Stimulated activated CD4-positive, alpha-beta T cell treated with anti-CD3 and anti-CD28 coated beads, Interleukin-1b, Interleukin-23, amount 100 ng/mL, for 24 hours (primary cell): ENCODE measurements around the gene OR51M1.

Experiments used
- DNase-seq, 4 experiments: peaks; one replicate each; pipeline ENCODE4 v3.0.0-alpha.2; 2020; ENCODE audit warnings: low read depth in 4 of 4, low spot score in 1 of 4

The OR51M1 gene

DNA sequence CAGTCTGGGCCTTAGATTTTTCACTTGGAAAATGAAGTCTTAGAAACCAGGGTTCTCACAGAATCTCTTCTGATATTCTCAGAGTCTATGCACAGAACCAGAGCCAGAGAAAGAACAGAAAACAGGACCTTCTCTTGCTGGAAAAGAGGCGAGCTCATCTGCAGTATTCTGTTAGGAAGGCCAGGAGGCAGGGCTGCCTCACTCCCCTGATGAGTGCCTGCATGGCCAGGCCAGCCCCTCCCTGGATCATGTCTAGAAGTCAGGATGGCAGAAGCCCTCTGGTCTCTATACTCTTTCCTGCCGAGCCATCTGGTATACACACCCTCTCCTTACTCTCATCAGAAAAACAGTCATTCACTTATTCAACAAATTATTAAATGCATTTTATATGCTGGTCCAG is 723 bp downstream of the OR51M1 start:
- no peak for DNase-seq

DNA sequence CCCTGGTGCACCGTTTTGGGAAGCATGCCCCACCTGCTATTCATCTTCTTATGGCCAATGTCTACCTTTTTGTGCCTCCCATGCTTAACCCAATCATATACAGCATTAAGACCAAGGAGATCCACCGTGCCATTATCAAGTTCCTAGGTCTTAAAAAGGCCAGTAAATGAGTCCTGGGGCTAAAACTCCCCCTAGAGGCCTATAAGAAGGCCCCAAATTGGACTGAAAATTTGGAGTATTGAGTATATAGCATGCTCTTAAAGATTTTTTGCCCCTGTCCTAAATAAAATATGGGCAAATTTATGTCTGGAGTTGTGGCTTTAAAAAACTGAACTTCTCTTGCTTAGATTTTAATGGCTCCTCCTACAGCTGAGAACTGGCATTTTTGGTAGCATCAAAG is 6.6 kb downstream of the OR51M1 start:
- DNase-seq: no peak

DNA sequence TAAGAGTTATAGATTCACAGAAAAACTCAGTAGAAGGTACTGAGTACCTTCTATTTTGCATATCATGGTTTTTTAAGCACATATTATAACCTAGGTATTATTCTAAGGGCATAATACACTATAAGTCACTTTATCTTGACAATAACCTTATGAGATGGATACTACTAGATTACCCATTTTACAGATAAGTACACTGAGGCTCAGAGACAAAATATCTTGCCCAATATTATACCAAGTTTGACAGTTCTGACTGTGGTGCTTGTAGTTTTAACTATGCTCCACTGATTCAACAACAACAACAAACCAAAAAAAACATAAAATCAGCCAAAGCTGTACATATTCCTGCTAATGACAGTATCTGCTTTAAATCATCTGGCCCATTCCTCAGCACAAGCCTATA is 10.5 kb downstream of the OR51M1 start:
- DNase-seq: no peak

DNA sequence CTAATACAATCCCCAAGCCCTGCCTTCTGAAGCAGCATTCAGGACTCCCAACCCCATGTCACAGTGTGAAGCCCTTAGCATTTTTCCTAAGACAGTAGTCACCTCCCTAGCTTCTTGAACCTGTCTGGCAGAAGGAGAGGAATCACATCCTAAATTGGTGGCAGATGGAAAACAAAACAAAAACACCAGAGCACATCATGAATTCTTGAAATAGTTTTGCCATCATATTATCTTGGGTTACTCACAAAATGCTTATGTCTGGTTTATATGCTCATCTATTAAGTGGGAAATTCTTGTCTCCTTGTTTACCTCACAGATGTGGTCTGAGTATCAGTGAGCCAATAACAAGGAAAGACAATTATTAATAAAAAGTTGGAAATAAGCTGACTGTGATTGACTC is 15.3 kb downstream of the OR51M1 start:
- no peak for DNase-seq

DNA sequence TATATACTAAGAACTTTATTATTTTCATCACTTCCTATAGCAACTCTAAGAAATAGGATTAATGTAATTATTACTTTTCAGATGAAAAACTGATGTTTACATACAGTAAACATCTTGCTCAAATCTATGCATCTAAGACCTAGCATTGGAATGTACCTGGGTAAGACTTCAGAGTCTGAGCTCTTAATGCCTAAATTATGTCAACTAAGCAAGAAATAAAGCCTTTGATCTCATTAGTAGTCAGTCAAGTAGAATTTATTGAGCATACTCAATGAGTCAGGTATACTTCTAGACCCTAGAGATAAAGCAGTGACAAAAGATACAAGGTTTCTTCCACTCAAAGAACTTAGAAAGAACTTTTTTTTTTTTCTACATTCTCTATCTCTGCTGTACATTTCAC is 21.6 kb downstream of the OR51M1 start:
- DNase-seq: no peak

DNA sequence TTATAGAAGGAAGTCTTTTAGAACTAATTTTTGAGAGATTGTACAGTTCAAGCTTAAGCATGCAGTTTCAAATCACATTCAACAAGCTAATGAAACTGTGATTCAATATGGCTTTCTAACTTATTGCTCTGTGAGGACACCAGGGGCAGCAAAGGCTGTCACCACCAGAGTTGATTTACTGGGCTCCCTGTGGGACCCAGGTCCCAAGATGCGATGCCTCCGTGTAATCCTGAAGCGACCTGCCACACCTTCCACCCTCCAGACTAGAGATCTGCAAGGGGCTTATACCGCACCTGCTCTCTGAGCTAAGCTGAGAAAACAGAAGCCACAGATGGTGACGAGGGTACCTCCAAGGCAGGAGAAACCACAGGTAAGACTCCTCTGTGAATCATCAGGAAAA is 37.4 kb downstream of the OR51M1 start:
- no peak for DNase-seq

DNA sequence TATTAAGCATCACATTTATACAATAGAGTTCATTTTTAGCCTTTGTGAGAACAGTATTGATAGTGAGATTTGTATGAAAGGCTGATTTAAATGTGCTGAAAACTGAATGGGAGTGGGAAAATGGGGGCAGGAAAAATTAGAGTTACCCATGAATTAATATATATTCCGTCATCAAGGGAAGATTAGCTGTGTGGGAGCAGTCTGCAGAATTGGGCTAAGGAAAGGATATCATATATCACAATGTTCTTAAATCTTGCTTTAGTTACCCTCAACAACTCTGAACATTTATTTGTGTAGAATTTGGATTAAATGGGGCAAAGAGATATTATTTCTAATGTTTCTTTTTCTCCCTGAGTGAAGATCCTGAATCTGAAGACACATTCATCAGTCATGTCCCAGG is 38.2 kb downstream of the OR51M1 start, which contains the start of gene OR51Q1:
OR51Q1 (plus strand) TSS at position 301 of the 400 bp plus-strand sequence; CDS start at position 391, 90 bp downstream.
- no peak for DNase-seq

DNA sequence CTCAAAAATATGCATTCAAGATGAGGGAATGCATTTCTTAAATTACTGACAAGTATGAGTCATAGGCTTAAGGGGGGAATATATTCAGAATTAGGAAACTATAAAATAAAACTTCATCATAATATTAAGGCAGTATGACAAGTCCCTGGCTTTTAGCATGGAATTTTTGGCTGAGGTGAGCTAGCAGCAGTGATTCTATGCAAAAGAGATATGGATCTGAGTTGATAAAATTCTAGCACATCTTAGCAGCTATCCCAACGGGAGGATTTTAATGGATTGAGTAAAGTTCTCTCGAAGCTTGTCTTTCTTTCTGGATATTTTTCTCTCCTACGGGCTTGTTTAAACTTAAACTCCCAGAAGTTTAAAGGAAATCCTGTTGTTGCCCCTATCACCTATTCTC is 39.5 kb downstream of the OR51M1 start:
- DNase-seq: no peak

DNA sequence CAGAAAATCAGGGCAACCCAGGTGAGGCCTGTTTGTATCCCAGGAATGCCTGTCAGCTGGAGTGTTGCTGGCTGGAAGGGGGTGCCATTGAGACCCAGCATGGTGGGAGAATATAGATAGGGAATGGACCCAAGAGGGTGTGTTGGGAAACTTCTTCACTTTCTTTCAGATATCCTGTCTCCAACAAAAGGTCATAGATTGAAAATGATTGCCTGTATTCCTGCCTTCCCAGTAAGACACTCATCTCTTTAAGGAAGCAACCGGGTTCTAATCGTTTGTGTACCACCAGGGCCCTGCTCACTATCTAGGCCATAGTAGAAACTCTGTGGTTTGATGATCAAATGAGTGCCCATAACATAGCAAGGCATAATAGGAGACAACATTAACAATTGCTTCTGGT is 57.8 kb downstream of the OR51M1 start, which contains the start of gene OR51I1:
OR51I1 (minus strand) TSS at position 101 of the 400 bp plus-strand sequence; CDS start at position 101, 0 bp downstream.
- no peak for DNase-seq
